ENCODE results near the gene TCTN2. TPM values are rescaled to one million over a fixed set of nuclear protein-coding genes. Genes with fewer than 3 reads are reported as not detected.

TCTN2 gene
- total RNA-seq, 1 experiment from 2014 or later: 14.7 TPM

DNA sequence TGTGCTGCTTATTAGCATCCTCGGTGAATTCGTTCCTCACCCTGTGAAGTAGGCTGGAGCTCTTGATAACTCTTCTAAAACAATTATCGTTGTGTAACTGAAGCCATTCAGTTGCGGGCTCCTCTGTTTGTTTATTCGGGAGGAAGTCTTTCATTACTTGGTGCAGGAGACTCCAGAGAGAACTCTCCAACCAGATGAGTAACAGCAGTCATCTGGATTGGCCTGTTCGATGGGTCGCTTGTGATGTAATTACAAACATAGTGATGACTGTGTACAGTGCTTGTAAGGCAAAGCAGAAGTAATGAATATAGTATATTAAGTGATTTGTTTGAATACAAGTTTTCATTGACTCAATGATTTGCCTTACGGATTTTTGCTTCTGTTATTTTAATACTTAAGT is 52.1 kb downstream of the TCTN2 start:
- no peaks in the 10 kb centered on the region for H3K9me3 ChIP-seq (ENCODE audit: control insufficient read depth, insufficient read depth, low read depth, low read length)
- in situ Hi-C loops (cut with HindIII; ENCODE audit: low pct_unique_long_range_greater_than_20kb, low sequenced_read_pairs): no loop called here
- TF ChIP-seq TCF7L2 (IDR thresholded peaks at IDR 0.05; ENCODE audit: low read depth, low read length) (no peak), SIN3A (IDR thresholded peaks at IDR 0.05; ENCODE audit: borderline replicate concordance, insufficient read depth, low read depth, low read length) (no peak), REST (IDR thresholded peaks at IDR 0.05; ENCODE audit: insufficient read depth in 1 of 2, low read depth in 2 of 2, low read length in 1 of 2) (no peak)
- no peak for DNase-seq (ENCODE audit: low read depth, low spot score)
- H3K4me1 ChIP-seq (ENCODE audit: control insufficient read depth, insufficient read depth, low read length): no peaks in the 10 kb centered on the region
- no TSS peak for BruUV-seq (replicated peaks)
- ATAC-seq: no peak
- ChIA-PET CTCF (no interaction called here), POLR2A (interaction anchor here (0.5 kb wide), 1 partner anchor 131 kb away, joined by 6 read pairs; no protein-coding TSS in a partner anchor)
- H3K27ac ChIP-seq (ENCODE audit: low read length): no peak overlapping the region
- H3K36me3 ChIP-seq (ENCODE audit: control insufficient read depth, insufficient read depth, low read length): no peaks in the 10 kb centered on the region; the same call in none of the 2 replicates
- intact Hi-C loops (cut with micrococcal nuclease; ENCODE audit: unreplicated experiment): no loop called here
- no peaks in the 10 kb centered on the region for H3K27me3 ChIP-seq (ENCODE audit: control insufficient read depth, insufficient read depth, low read length)
- no peak overlapping the region for H3K4me3 ChIP-seq (ENCODE audit: low read depth in 2 of 2, low read length in 2 of 2)

GRCh38 chr12:123723765-123724164 is 52.9 kb downstream of the TCTN2 start:
- CTCF ChIA-PET: no interaction called here
- Histone ChIP-seq H3K36me3 (ENCODE audit: control insufficient read depth, insufficient read depth, low read length) (no peaks in the 10 kb centered on the region; the same call in none of the 2 replicates), H3K4me1 (ENCODE audit: control insufficient read depth, insufficient read depth, low read length) (no peaks in the 10 kb centered on the region), H3K27me3 (ENCODE audit: control insufficient read depth, insufficient read depth, low read length) (no peaks in the 10 kb centered on the region), H3K9me3 (ENCODE audit: control insufficient read depth, insufficient read depth, low read depth, low read length) (no peaks in the 10 kb centered on the region), H3K27ac (ENCODE audit: low read length) (no peak overlapping the region), H3K4me3 (ENCODE audit: low read depth in 2 of 2, low read length in 2 of 2) (no peak overlapping the region)
- intact Hi-C loops (cut with micrococcal nuclease; ENCODE audit: unreplicated experiment): no loop called here
- POLR2A ChIA-PET: no interaction called here
- BruUV-seq (replicated peaks): no TSS peak
- no peak for TF ChIP-seq TCF7L2 (IDR thresholded peaks at IDR 0.05; ENCODE audit: low read depth, low read length)
- TF ChIP-seq REST (IDR thresholded peaks at IDR 0.05; ENCODE audit: insufficient read depth in 1 of 2, low read depth in 2 of 2, low read length in 1 of 2): no peak
- no peak for TF ChIP-seq CTCF (IDR thresholded peaks at IDR 0.05)
- TF ChIP-seq POLR2AphosphoS5 (IDR thresholded peaks at IDR 0.05; ENCODE audit: low read depth, low read length): no peak
- no peak for TF ChIP-seq SIN3A (IDR thresholded peaks at IDR 0.05; ENCODE audit: borderline replicate concordance, insufficient read depth, low read depth, low read length)
- in situ Hi-C loops (cut with HindIII; ENCODE audit: low pct_unique_long_range_greater_than_20kb, low sequenced_read_pairs): no loop called here
- no peak for DNase-seq (ENCODE audit: low read depth, low spot score)
- ATAC-seq: no peak
